Activated T-helper 2 cell treated with anti-CD3 and anti-CD28 coated beads, Interferon-gamma antibody, Interleukin-2, Interleukin-4, amounts not matched to agents 10 μg/mL and 5 μg/mL and 100 μg/mL, durations not matched to agents 14 hours and 24 hours and 36 hours (primary cell): ENCODE measurements around the gene PALS2. TPM values are rescaled to one million over a fixed set of nuclear protein-coding genes. Genes with fewer than 3 reads are reported as not detected.

Experiments
- total RNA-seq: library from RNA; stranded (reverse); gene quantifications from 2 replicates; pipeline ENCODE4 v1.2.3, GENCODE V29; 2022

PALS2 gene
- total RNA-seq, 1 donor from 2014 or later, result 30.6 TPM

Other genes with a start within 250 kb of the PALS2 start
- 8.7 and 9.6 TPM in 2 replicates for gene GSDME, start 184.0 kb downstream of the PALS2 start, total RNA-seq